DND-41 (cell line): ENCODE data around the gene CDC42SE2.
"Not testable (repeated sequence)": the region's sequence is repeated elsewhere in the genome, so short reads cannot be mapped to it uniquely, and the experiment has no call there.

Source experiments
- ATAC-seq: fragments of 200-7000 bp; cut with Tn5 transposase; 3 replicates; pipeline ENCODE4 v1.9.1; 2021; ENCODE audit warnings: low read depth; ENCODE audit not compliant: insufficient read depth
- DNase-seq: peaks from one replicate; pipeline ENCODE4 v3.0.0-alpha.2; 2020
- H2AFZ ChIP-seq: 2 replicates; pipeline ENCODE4 v1.6.0; 2012; ENCODE audit warnings: low read depth, low read length
- H3K27ac ChIP-seq: 2 replicates; pipeline ENCODE4 v1.5.1; 2012; ENCODE audit warnings: low read length, inconsistent platforms
- H3K27me3 ChIP-seq: fragments of 200-600 bp; sonication (generic); 2 replicates; pipeline ENCODE4 v1.6.0; 2012; ENCODE audit warnings: low read length, mild to moderate bottlenecking, inconsistent platforms; ENCODE audit not compliant: insufficient read depth, poor library complexity
- H3K36me3 ChIP-seq: 2 replicates; pipeline ENCODE4 v1.5.1; 2012; ENCODE audit warnings: low read length, inconsistent platforms; ENCODE audit not compliant: insufficient read depth
- H3K4me1 ChIP-seq: 2 replicates; pipeline ENCODE4 v1.5.1; 2012; ENCODE audit warnings: mild to moderate bottlenecking, low read length; ENCODE audit not compliant: insufficient read depth
- H3K4me2 ChIP-seq: 2 replicates; pipeline ENCODE4 v1.6.0; 2012; ENCODE audit warnings: mild to moderate bottlenecking, moderate library complexity, low read length, inconsistent platforms; ENCODE audit not compliant: insufficient read depth
- H3K4me3 ChIP-seq, 2 experiments: fragments of 200-600 bp in 1 of 2; shearing (Covaris generic) in 1 of 2; 2 replicates each; pipeline ENCODE4 v1.5.1; 2012 to 2016; ENCODE audit warnings: inconsistent platforms in 2 of 2, low read length in 2 of 2, mild to moderate bottlenecking in 2 of 2, low read depth in 1 of 2, moderate library complexity in 1 of 2
- H3K79me2 ChIP-seq: 2 replicates; pipeline ENCODE4 v1.6.0; 2012; ENCODE audit warnings: low read length, inconsistent platforms; ENCODE audit not compliant: insufficient read depth
- H3K9ac ChIP-seq: 2 replicates; pipeline ENCODE4 v1.6.0; 2012; ENCODE audit warnings: low read depth, mild to moderate bottlenecking, inconsistent platforms, low read length, moderate library complexity
- H3K9me3 ChIP-seq: 2 replicates; pipeline ENCODE4 v1.5.1; 2012; ENCODE audit warnings: low read length, moderate library complexity, mild to moderate bottlenecking, inconsistent platforms; ENCODE audit not compliant: insufficient read depth, severe bottlenecking
- H4K20me1 ChIP-seq: 2 replicates; pipeline ENCODE4 v1.6.0; 2012; ENCODE audit warnings: low read length; ENCODE audit not compliant: insufficient read depth
- EZH2 ChIP-seq: IDR thresholded peaks from 3 replicates; pipeline ENCODE4 v1.6.1; 2012; ENCODE audit warnings: borderline replicate concordance, low read depth, mild to moderate bottlenecking, moderate library complexity, low read length, inconsistent platforms; ENCODE audit not compliant: severe bottlenecking
- TF ChIP-seq, protein P1 (sequence below): IDR thresholded peaks from 2 replicates; pipeline ENCODE4 v1.5.1; 2012; ENCODE audit warnings: borderline replicate concordance, low read length, moderate library complexity, mild to moderate bottlenecking; ENCODE audit not compliant: poor library complexity, severe bottlenecking; ENCODE audit errors: extremely low read depth

The CDC42SE2 gene

GRCh38 chr5:131346204-131346603 lies 82.4 kb downstream of the CDC42SE2 start:
- not testable (repeated sequence) for H4K20me1 ChIP-seq, H3K27me3 ChIP-seq, H3K27ac ChIP-seq, H2AFZ ChIP-seq, H3K4me3 ChIP-seq, DNase-seq, H3K4me2 ChIP-seq, ATAC-seq, H3K4me1 ChIP-seq, H3K9ac ChIP-seq
- Histone ChIP-seq H3K36me3 (peaks cover 23% of the 10 kb centered on the region), H3K9me3 (peaks cover 12% of the 10 kb centered on the region), H3K79me2 (peaks cover 19% of the 10 kb centered on the region)

- no peak for ATAC-seq
- Histone ChIP-seq H3K79me2 (peaks cover 73% of the 10 kb centered on the region), H4K20me1 (peaks cover 18% of the 10 kb centered on the region), H3K4me3 (no peak overlapping the region), H3K36me3 (peaks cover 7% of the 10 kb centered on the region), H3K27ac (no peak overlapping the region), H3K4me1 (no peaks in the 10 kb centered on the region), H3K27me3 (no peaks in the 10 kb centered on the region), H2AFZ (no peak overlapping the region), H3K9me3 (no peaks in the 10 kb centered on the region), H3K9ac (no peak overlapping the region), H3K4me2 (no peak overlapping the region)
- TF ChIP-seq, protein P1, sequence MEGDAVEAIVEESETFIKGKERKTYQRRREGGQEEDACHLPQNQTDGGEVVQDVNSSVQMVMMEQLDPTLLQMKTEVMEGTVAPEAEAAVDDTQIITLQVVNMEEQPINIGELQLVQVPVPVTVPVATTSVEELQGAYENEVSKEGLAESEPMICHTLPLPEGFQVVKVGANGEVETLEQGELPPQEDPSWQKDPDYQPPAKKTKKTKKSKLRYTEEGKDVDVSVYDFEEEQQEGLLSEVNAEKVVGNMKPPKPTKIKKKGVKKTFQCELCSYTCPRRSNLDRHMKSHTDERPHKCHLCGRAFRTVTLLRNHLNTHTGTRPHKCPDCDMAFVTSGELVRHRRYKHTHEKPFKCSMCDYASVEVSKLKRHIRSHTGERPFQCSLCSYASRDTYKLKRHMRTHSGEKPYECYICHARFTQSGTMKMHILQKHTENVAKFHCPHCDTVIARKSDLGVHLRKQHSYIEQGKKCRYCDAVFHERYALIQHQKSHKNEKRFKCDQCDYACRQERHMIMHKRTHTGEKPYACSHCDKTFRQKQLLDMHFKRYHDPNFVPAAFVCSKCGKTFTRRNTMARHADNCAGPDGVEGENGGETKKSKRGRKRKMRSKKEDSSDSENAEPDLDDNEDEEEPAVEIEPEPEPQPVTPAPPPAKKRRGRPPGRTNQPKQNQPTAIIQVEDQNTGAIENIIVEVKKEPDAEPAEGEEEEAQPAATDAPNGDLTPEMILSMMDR: no peak
- no peak for TF ChIP-seq EZH2
- DNase-seq: no peak
Measured at GRCh38 chr5:131353991-131354390, 90.1 kb downstream of the CDC42SE2 start.

DNA sequence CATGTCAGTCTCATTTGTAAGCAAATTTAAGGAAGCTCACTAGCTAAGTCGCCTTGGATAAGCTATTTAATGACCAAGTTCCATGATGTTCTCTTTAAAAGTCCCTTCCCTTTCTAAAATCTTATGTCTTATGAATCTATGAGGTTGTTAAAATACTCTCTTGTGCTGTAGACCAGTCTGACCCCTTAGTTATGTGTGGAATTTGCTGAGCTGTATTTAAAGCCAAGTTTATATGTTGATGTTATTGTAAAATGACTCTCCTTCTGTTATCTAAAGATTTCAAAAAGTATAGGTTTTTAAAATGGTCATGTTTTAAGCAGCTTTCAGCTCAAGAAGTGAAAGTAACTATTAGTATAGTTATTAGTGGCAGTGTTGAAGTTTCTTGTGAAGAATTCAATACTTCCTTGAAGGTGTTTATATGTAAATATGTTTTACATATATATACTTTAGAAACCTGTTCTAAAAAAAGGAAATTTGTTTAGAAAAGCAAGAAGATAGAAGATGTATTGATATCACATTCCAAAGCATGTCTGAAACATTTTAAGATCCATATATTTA lies 92.2 kb downstream of the CDC42SE2 start:
- H4K20me1 ChIP-seq: peaks cover 16% of the 10 kb centered on the region
- no peak overlapping the region for H3K4me2 ChIP-seq
- DNase-seq (no peak), ATAC-seq (no peak)
- H2AFZ ChIP-seq: no peak overlapping the region
- H3K79me2 ChIP-seq: peaks cover 78% of the 10 kb centered on the region
- H3K4me3 ChIP-seq: no peak overlapping the region
- no peak overlapping the region for H3K27ac ChIP-seq
- no peaks in the 10 kb centered on the region for H3K4me1 ChIP-seq
- no peaks in the 10 kb centered on the region for H3K27me3 ChIP-seq
- H3K9me3 ChIP-seq: no peaks in the 10 kb centered on the region
- peaks cover 23% of the 10 kb centered on the region for H3K36me3 ChIP-seq
- TF ChIP-seq EZH2: no peak
- TF ChIP-seq, protein P1: no peak
- H3K9ac ChIP-seq: no peak overlapping the region

GRCh38 chr5:131356619-131357018 lies 92.8 kb downstream of the CDC42SE2 start:
- DNase-seq (no peak), ATAC-seq (no peak)
- Histone ChIP-seq H3K4me3 (no peak overlapping the region), H2AFZ (no peak overlapping the region), H3K4me1 (no peaks in the 10 kb centered on the region), H3K27ac (no peak overlapping the region), H4K20me1 (peaks cover 17% of the 10 kb centered on the region; the same call in 1 of the 2 replicates), H3K79me2 (peaks cover 83% of the 10 kb centered on the region), H3K36me3 (peaks cover 29% of the 10 kb centered on the region), H3K27me3 (no peaks in the 10 kb centered on the region), H3K9me3 (no peaks in the 10 kb centered on the region), H3K9ac (no peak overlapping the region), H3K4me2 (no peak overlapping the region)
- TF ChIP-seq EZH2: no peak
- TF ChIP-seq, protein P1: no peak
